Subcutaneous adipose tissue (tissue), 4 donors: ENCODE measurements around the gene PSTPIP2. TPM values are rescaled to one million over a fixed set of nuclear protein-coding genes. Genes with fewer than 3 reads are reported as not detected.

Experiments used
- total RNA-seq, 4 donors: library from RNA; depleted of rRNA; stranded (reverse); fragments of >200 nt; gene quantifications; one replicate each; pipeline ENCODE4 v1.1.0, GENCODE V29; 2016
- TF ChIP-seq, protein P1 (sequence below): fragments of 450-650 bp; IDR thresholded peaks from one replicate; pipeline ENCODE4 v1.5.1; 2016; ENCODE audit warnings: low read depth, mild to moderate bottlenecking, control low read depth, antibody characterized with exemption, moderate library complexity

The PSTPIP2 gene
- total RNA-seq, 4 donors from 2014 or later: 6.4 to 9.0 (median 8.0) TPM

DNA sequence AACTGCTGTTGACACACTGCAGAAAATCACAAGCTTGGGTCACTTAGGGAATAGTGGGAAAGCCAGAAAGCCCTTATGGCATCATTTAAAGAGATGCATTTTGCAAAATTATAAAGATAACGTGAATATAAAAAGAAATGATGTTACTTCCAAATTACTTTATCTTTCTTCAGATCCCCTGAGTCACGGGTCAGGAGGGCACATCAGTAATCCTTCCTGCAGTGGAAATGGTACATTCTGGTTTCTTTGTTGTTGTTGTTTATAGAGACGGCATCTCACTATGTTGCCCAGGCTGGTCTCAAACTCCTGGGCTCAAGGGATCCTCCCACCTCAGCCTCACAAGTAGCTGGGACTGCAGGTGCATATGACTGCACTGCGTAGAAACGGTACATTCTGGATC is 95.1 kb downstream of the PSTPIP2 start:
- TF ChIP-seq, protein P1, sequence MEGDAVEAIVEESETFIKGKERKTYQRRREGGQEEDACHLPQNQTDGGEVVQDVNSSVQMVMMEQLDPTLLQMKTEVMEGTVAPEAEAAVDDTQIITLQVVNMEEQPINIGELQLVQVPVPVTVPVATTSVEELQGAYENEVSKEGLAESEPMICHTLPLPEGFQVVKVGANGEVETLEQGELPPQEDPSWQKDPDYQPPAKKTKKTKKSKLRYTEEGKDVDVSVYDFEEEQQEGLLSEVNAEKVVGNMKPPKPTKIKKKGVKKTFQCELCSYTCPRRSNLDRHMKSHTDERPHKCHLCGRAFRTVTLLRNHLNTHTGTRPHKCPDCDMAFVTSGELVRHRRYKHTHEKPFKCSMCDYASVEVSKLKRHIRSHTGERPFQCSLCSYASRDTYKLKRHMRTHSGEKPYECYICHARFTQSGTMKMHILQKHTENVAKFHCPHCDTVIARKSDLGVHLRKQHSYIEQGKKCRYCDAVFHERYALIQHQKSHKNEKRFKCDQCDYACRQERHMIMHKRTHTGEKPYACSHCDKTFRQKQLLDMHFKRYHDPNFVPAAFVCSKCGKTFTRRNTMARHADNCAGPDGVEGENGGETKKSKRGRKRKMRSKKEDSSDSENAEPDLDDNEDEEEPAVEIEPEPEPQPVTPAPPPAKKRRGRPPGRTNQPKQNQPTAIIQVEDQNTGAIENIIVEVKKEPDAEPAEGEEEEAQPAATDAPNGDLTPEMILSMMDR: no peak

DNA sequence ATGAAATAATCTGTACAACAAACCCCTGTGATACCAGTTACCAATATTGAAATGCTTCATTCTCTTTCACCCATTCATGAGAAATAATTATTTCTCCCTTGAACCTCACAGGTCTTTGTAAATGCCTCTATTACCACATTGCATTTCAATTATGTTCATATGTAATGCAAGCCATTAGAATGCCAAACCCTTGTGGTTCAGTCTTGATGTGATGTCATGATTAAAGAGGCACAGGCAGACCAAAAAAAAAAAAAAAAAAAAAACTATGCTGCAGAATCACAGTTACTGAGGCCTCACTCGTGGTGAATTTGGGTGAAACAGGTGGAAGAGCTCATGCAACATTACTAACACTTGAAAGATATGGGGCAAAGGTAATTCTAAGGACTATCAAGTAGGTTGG is 95.5 kb downstream of the PSTPIP2 start:
- TF ChIP-seq, protein P1: no peak

DNA sequence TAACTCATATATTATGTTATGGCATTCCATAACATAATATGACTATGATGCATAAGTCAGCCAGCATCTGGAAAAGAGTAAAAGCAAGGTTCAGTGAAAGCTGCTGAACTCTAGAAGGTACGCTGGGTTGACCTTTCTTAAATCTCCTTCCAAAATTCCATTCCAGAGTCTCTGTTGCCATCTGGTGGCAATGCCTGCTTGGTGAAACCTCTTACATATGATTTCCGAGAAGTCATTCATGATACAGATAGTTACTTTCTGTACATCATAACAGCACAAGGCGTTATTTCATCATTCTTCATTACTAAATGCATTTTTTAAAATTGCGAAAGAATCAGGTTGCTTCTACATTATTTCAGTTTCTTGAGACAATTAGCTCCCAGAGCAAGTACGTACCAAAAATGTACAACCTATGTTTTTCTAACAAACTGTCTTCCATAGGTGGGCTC is 97.9 kb downstream of the PSTPIP2 start:
- TF ChIP-seq, protein P1: no peak

DNA sequence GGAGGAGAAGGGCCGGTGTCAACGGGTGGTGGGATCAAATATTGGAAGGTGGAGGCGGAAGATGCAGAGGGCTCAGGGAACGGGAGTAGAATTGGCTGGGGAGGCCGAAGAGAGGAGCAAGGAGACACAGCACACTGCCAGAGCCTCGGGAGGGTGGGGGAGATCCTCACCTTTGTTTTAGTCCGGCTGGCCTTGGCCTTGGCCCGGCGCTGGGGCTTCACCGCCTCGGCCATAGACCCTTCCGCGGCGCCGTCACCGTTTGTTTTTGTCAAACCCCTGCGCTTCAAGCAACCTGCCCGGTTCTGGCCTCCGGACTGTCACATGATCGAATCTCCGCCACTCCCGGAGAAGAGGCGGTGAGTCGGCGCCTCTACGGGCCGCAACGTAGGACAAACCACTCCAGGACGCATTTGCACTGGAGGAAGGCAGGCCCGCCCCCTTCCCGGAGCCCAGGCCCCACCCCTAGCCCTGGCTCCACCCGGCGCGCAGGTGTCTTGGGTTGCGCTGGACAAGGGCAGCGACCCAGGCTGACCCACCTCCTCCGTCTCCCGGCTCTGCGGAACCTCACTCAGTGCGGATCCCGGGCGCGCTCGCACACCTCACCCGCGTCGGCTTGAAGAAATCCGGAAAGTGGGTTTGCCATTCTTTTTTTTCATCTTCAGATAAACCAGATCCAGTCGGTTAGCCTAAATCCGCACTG is 104.9 kb downstream of the PSTPIP2 start, which contains the start of gene EPG5:
TSS of gene EPG5 (minus strand) at position 323 of the 700 bp plus-strand sequence. CDS start at position 233, 90 bp downstream.
- TF ChIP-seq, protein P1: no peak

DNA sequence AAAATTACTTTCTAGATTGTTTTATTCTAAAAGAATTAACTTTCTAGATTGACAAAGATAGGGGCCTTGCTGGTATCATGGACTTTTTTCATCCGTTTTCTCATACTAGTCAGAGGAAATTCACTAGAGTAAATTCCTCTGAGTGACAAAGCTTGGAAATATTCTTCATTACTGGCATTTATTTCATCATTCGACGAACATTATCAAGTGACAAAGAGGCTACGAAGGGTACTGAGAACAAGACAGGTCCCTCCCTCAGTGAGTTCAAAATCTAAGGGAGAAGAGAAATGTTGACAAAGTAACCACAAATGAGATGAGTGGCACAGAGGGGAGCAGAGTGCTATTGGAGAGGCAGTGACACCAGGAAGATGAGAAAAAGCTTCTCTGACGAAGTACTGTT is 109.2 kb downstream of the PSTPIP2 start:
- TF ChIP-seq, protein P1: no peak

DNA sequence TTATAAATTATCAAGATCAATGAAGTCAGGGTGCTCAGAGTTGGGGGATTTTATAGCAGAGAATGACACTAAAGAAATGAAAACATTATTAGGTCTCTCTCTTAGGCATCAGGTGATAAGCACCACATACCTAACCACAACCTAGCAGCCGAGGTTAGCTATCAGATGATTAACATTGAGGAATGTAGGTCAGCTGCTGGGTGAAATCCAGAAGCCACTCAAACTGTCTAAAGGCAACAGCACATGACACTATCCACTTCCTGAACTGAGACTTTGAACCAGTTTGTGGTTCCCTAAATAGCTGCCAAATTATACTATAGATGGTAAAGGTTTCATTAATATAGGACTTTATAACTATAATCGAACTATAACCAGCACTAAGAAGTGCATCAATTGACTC is 109.6 kb downstream of the PSTPIP2 start:
- TF ChIP-seq, protein P1: no peak

DNA sequence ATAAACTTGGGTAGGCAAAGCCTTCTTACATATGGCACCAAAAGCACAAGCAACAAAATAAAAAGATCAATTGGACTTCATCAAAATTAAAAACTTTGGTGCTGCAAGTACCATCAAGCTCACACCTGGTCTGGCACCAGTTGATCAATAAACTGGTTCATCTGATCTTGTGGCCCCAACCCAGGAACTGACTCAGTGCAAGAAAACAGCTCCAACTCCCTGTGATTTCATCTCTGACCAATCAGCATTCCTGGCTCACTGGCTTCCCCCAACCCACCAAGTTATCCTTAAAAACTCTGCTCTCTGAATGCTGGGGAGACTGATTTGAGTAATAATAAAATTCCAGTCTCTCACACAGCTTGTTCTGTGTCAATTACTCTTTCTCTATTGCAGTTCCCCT is 113.3 kb downstream of the PSTPIP2 start:
- TF ChIP-seq, protein P1: no peak
